Esophagus muscularis mucosa (tissue), 3 donors: ENCODE measurements around the gene FREM1.

ENCODE experiments used
- CTCF ChIP-seq, 3 experiments: fragments of 200-600 bp in 2 of 3; fragments of 450-650 bp in 1 of 3; sonication (generic) in 2 of 3; IDR thresholded peaks; one replicate each; pipeline ENCODE4 v1.5.1; 2017 to 2019; ENCODE audit warnings: antibody characterized with exemption in 3 of 3, mild to moderate bottlenecking in 2 of 3, moderate library complexity in 1 of 3
- POLR2A ChIP-seq: fragments of 450-650 bp; IDR thresholded peaks from one replicate; pipeline ENCODE4 v1.6.1; 2017; ENCODE audit warnings: antibody characterized with exemption, moderate library complexity, mild to moderate bottlenecking, low read depth

- TF ChIP-seq CTCF (IDR thresholded peaks at IDR 0.05) (no peak), POLR2A (no peak)
Observed at GRCh38 chr9:14746626-14747025, 163.6 kb downstream of the FREM1 start.
